GM19395 (cell line): ENCODE data around the gene TM4SF18.
A peak's percentile ranks its signal among the peaks of the same experiment; 100 is the strongest.

Source experiments
- ATAC-seq: cut with Tn5 transposase; IDR thresholded peaks from one replicate; pipeline ENCODE4 v1.9.1; 2021; ENCODE audit warnings: mild to moderate bottlenecking, moderate library complexity; ENCODE audit not compliant: unreplicated experiment

Gene TM4SF18

GRCh38 chr3:149291178-149291577 lies 42.3 kb downstream of the TM4SF18 start:
- peak; percentile 47 for ATAC-seq

GRCh38 chr3:149288655-149289054 lies 44.8 kb downstream of the TM4SF18 start:
- no peak for ATAC-seq

- ATAC-seq = no peak
These were observed 49.4 kb downstream of the TM4SF18 start for GRCh38 chr3:149284034-149284433.

- no peak for ATAC-seq
These were observed 50.0 kb downstream of the TM4SF18 start for GRCh38 chr3:149283401-149283800.

GRCh38 chr3:149282836-149283235 lies 50.6 kb downstream of the TM4SF18 start:
- no peak for ATAC-seq

GRCh38 chr3:149282322-149282721 lies 51.1 kb downstream of the TM4SF18 start:
- no peak for ATAC-seq

GRCh38 chr3:149280671-149281349 lies 52.6 kb downstream of the TM4SF18 start:
- no peak for ATAC-seq

- ATAC-seq = no peak
These were observed 54.5 kb downstream of the TM4SF18 start for GRCh38 chr3:149278911-149279310.

- peak; percentile 63 for ATAC-seq
These were observed 56.1 kb downstream of the TM4SF18 start for GRCh38 chr3:149277331-149277813.

- ATAC-seq = no peak
These were observed 56.8 kb downstream of the TM4SF18 start for GRCh38 chr3:149276619-149277018.

- ATAC-seq = no peak
These were observed 59.2 kb downstream of the TM4SF18 start for GRCh38 chr3:149274220-149274619.

- ATAC-seq = peak; percentile 87
These were observed 60.2 kb downstream of the TM4SF18 start for GRCh38 chr3:149273096-149273751.

- ATAC-seq = no peak
These were observed 61.8 kb downstream of the TM4SF18 start for GRCh38 chr3:149271669-149272068.

- ATAC-seq = no peak
These were observed 63.3 kb downstream of the TM4SF18 start for GRCh38 chr3:149270180-149270579.

GRCh38 chr3:149269687-149270086 lies 63.7 kb downstream of the TM4SF18 start:
- ATAC-seq = no peak
